ENCODE data around the gene CCNJL.
"Not testable (repeated sequence)": the region's sequence is repeated elsewhere in the genome, so short reads cannot be mapped to it uniquely, and the experiment has no call there.

The CCNJL gene

DNA sequence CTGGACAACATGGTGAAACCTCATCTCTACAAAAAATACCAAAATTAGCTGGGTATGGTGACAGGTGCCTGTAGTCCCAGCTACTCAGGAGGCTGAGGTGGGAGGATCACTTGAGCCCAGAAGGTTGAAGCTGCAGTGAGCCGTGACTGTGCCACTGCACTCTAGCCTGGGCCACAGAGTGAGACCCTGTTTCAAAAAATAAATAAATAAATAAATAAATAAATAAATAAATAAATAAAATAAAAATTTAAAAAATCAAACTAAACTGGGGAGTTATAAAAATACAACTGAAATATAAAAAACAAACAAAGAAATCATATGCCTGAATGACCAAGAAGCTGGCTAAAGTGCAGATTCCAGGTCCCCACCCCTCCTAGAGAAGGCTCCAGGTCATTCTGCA lies 62.8 kb downstream of the CCNJL start:
- H3K27ac ChIP-seq (ENCODE audit: low read depth, low read length); H3K9ac ChIP-seq (ENCODE audit: low read length); H3K18ac ChIP-seq (ENCODE audit: low read length); H3K23ac ChIP-seq (ENCODE audit: low read length); H2BK5ac ChIP-seq (ENCODE audit: low read length); H3K4me1 ChIP-seq (ENCODE audit: control insufficient read depth, low read depth, low read length); H2AK5ac ChIP-seq (ENCODE audit: low read length); DNase-seq; H4K5ac ChIP-seq (ENCODE audit: low read length); H3K27me3 ChIP-seq (ENCODE audit: insufficient read depth, low read length, poor library complexity); H2BK15ac ChIP-seq (replicated peaks; ENCODE audit: low read depth); H3K79me2 ChIP-seq (ENCODE audit: control insufficient read depth, insufficient read depth, low read length); H3K36me3 ChIP-seq (ENCODE audit: control insufficient read depth, insufficient read depth, low read length); H3K79me1 ChIP-seq (ENCODE audit: low read length); H3K4me3 ChIP-seq (ENCODE audit: low read length); H3K4ac ChIP-seq (ENCODE audit: low read depth, low read length); H3K56ac ChIP-seq (ENCODE audit: low read length); H2BK120ac ChIP-seq (ENCODE audit: low read depth, low read length); H3K4me2 ChIP-seq (ENCODE audit: low read length); H4K8ac ChIP-seq (ENCODE audit: low read depth, low read length): not testable (repeated sequence)
- WGBS (ENCODE audit: extremely low coverage, insufficient coverage, low lambda C conversion rate): no CpG with 5 or more reads among the region's 1 CpG

DNA sequence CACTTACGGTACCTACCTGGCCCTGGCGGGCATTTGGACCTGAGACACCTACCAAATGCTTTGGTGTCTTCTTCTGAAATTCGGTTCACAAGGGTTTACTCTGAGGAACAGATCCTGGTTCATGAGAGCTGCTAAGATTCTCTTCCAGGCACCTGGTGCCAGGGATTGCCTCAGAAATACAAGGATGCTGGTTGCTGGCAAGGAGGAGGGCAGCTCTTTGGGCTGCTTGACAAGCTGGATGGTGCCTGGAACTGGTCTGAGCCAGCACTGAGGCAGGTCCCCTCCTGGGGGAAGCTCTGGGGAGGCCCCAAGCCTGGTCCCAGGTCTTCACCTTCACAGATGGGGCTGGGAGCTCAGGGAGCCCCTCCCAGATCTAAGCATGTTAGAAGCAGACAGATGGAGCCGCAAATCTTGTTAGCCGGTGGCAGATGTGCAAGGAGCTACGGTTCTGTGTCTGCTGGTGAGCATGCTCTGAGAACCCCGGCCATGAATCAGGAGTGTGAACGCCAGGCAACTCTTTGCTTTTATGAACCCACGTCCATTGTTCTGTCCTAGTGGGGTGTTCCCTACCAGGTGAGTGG lies 66.8 kb downstream of the CCNJL start:
- H2BK5ac ChIP-seq (ENCODE audit: low read length): no peak overlapping the region
- no peak overlapping the region for H3K56ac ChIP-seq (ENCODE audit: low read length)
- H3K9ac ChIP-seq (ENCODE audit: low read length): no peak overlapping the region
- DNase-seq: no peak
- no CpG with 5 or more reads among the region's 9 CpGs for WGBS (ENCODE audit: extremely low coverage, insufficient coverage, low lambda C conversion rate)
- H3K4ac ChIP-seq (ENCODE audit: low read depth, low read length): no peak overlapping the region
- no peak overlapping the region for H3K23ac ChIP-seq (ENCODE audit: low read length)
- no peaks in the 10 kb centered on the region for H3K36me3 ChIP-seq (ENCODE audit: control insufficient read depth, insufficient read depth, low read length)
- no peaks in the 10 kb centered on the region for H3K79me2 ChIP-seq (ENCODE audit: control insufficient read depth, insufficient read depth, low read length)
- H2BK15ac ChIP-seq (replicated peaks; ENCODE audit: low read depth): no peak overlapping the region
- H2AK5ac ChIP-seq (ENCODE audit: low read length): no peak overlapping the region
- no peak overlapping the region for H3K4me3 ChIP-seq (ENCODE audit: low read length)
- no peak overlapping the region for H3K18ac ChIP-seq (ENCODE audit: low read length)
- H4K8ac ChIP-seq (ENCODE audit: low read depth, low read length): no peak overlapping the region
- H3K27me3 ChIP-seq (ENCODE audit: insufficient read depth, low read length, poor library complexity): no peaks in the 10 kb centered on the region
- H3K4me1 ChIP-seq (ENCODE audit: control insufficient read depth, low read depth, low read length): no peaks in the 10 kb centered on the region
- no peak overlapping the region for H3K27ac ChIP-seq (ENCODE audit: low read depth, low read length)
- H3K4me2 ChIP-seq (ENCODE audit: low read length): no peak overlapping the region
- H4K5ac ChIP-seq (ENCODE audit: low read length): no peak overlapping the region
- H2BK120ac ChIP-seq (ENCODE audit: low read depth, low read length): no peak overlapping the region
- no peaks in the 10 kb centered on the region for H3K79me1 ChIP-seq (ENCODE audit: low read length)

DNA sequence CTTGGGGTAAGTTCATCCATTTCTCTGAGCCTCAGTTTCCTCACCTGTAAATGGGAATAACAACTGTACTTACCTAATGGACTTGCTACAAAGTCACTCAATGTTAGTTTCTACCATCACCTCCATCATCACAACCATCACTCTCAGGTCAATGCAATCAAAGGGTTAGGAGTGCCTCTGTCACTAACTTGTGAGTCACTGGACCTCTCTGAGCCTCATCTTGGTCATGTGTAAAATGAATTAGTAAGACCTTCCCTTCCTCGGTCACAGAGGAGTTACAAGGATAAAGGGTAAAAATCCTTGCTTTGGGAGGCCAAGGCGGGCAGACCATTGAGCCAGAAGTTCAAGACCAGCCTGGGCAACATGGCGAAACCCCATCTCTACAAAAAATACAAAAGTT lies 70.2 kb downstream of the CCNJL start:
- Histone ChIP-seq H3K4me3 (ENCODE audit: low read length) (no peak overlapping the region), H2BK15ac (replicated peaks; ENCODE audit: low read depth) (no peak overlapping the region), H3K36me3 (ENCODE audit: control insufficient read depth, insufficient read depth, low read length) (no peaks in the 10 kb centered on the region), H3K4me1 (ENCODE audit: control insufficient read depth, low read depth, low read length) (no peaks in the 10 kb centered on the region), H3K4me2 (ENCODE audit: low read length) (no peak overlapping the region), H2BK120ac (ENCODE audit: low read depth, low read length) (no peak overlapping the region), H4K8ac (ENCODE audit: low read depth, low read length) (no peak overlapping the region), H4K5ac (ENCODE audit: low read length) (no peak overlapping the region), H2AK5ac (ENCODE audit: low read length) (no peak overlapping the region), H3K18ac (ENCODE audit: low read length) (no peak overlapping the region), H3K27ac (ENCODE audit: low read depth, low read length) (no peak overlapping the region), H3K4ac (ENCODE audit: low read depth, low read length) (no peak overlapping the region), H3K27me3 (ENCODE audit: insufficient read depth, low read length, poor library complexity) (no peaks in the 10 kb centered on the region), H3K79me2 (ENCODE audit: control insufficient read depth, insufficient read depth, low read length) (no peaks in the 10 kb centered on the region), H3K79me1 (ENCODE audit: low read length) (no peaks in the 10 kb centered on the region), H2BK5ac (ENCODE audit: low read length) (no peak overlapping the region), H3K23ac (ENCODE audit: low read length) (no peak overlapping the region), H3K56ac (ENCODE audit: low read length) (no peak overlapping the region), H3K9ac (ENCODE audit: low read length) (no peak overlapping the region)
- no CpG with 5 or more reads among the region's 3 CpGs for WGBS (ENCODE audit: extremely low coverage, insufficient coverage, low lambda C conversion rate)
- DNase-seq: no peak

DNA sequence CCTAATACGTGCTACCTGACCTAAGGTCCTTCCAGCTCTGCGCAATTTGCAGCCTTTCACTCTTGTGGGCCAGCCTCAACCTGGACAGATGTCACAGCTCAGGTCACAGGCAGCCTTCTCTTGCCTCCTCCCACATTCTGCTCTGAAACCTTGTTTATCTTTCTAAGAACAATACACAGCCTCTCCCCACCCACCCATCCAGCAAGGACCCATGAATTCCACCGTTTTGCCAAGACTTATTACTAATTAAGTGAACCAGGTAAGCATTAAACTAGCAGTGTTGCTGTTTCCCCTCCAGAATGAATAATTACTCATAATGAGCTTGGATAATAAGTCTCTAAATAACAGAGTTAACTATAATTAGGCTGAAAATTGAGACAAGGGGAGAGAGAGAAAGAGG lies 72.0 kb downstream of the CCNJL start:
- H3K36me3 ChIP-seq (ENCODE audit: control insufficient read depth, insufficient read depth, low read length): no peaks in the 10 kb centered on the region
- H2BK120ac ChIP-seq (ENCODE audit: low read depth, low read length): no peak overlapping the region
- H2AK5ac ChIP-seq (ENCODE audit: low read length): no peak overlapping the region
- no peak overlapping the region for H3K18ac ChIP-seq (ENCODE audit: low read length)
- no peak overlapping the region for H3K4me2 ChIP-seq (ENCODE audit: low read length)
- no peak overlapping the region for H3K4me3 ChIP-seq (ENCODE audit: low read length)
- H3K4me1 ChIP-seq (ENCODE audit: control insufficient read depth, low read depth, low read length): no peaks in the 10 kb centered on the region
- H3K23ac ChIP-seq (ENCODE audit: low read length): no peak overlapping the region
- H2BK15ac ChIP-seq (replicated peaks; ENCODE audit: low read depth): no peak overlapping the region
- H3K27me3 ChIP-seq (ENCODE audit: insufficient read depth, low read length, poor library complexity): no peaks in the 10 kb centered on the region
- H3K56ac ChIP-seq (ENCODE audit: low read length): no peak overlapping the region
- no peak overlapping the region for H3K27ac ChIP-seq (ENCODE audit: low read depth, low read length)
- H3K9ac ChIP-seq (ENCODE audit: low read length): no peak overlapping the region
- no peak overlapping the region for H4K5ac ChIP-seq (ENCODE audit: low read length)
- no peaks in the 10 kb centered on the region for H3K79me2 ChIP-seq (ENCODE audit: control insufficient read depth, insufficient read depth, low read length)
- no peak overlapping the region for H2BK5ac ChIP-seq (ENCODE audit: low read length)
- no peaks in the 10 kb centered on the region for H3K79me1 ChIP-seq (ENCODE audit: low read length)
- no CpG with 5 or more reads among the region's 3 CpGs for WGBS (ENCODE audit: extremely low coverage, insufficient coverage, low lambda C conversion rate)
- no peak for DNase-seq
- no peak overlapping the region for H4K8ac ChIP-seq (ENCODE audit: low read depth, low read length)
- no peak overlapping the region for H3K4ac ChIP-seq (ENCODE audit: low read depth, low read length)

DNA sequence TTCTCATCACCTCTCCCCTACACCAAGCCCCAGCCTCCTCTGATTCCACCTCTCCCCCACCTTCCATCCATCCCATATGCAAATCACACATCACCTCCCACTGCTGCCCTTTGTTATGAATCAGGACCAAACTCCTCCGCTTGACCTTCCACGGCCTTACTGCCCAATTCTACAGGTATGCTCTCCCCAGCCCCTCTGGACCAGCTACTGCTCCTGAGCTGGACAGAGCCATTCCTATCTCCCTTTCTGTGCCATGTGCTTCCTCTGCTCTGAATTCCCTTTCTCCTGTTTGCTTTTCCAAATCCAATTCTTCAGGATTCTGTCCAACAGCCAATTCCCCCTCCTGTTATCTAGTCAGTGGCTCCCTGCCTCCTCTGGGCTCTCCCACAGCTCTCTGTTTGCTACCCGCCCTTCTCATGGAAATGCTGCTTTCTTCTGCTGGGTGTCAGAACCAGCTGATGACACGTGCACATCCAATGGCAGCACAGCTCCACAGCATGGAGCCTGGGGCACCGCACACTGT lies 74.7 kb downstream of the CCNJL start:
- Histone ChIP-seq H3K27me3 (ENCODE audit: insufficient read depth, low read length, poor library complexity) (no peaks in the 10 kb centered on the region), H3K27ac (ENCODE audit: low read depth, low read length) (no peak overlapping the region), H3K79me2 (ENCODE audit: control insufficient read depth, insufficient read depth, low read length) (no peaks in the 10 kb centered on the region), H3K56ac (ENCODE audit: low read length) (no peak overlapping the region), H3K18ac (ENCODE audit: low read length) (no peak overlapping the region), H4K8ac (ENCODE audit: low read depth, low read length) (no peak overlapping the region), H2BK120ac (ENCODE audit: low read depth, low read length) (no peak overlapping the region), H3K79me1 (ENCODE audit: low read length) (no peaks in the 10 kb centered on the region), H3K23ac (ENCODE audit: low read length) (no peak overlapping the region), H2BK5ac (ENCODE audit: low read length) (no peak overlapping the region), H3K36me3 (ENCODE audit: control insufficient read depth, insufficient read depth, low read length) (no peaks in the 10 kb centered on the region), H3K4me2 (ENCODE audit: low read length) (no peak overlapping the region), H3K9ac (ENCODE audit: low read length) (no peak overlapping the region), H2BK15ac (replicated peaks; ENCODE audit: low read depth) (no peak overlapping the region), H2AK5ac (ENCODE audit: low read length) (no peak overlapping the region), H3K4ac (ENCODE audit: low read depth, low read length) (no peak overlapping the region), H3K4me1 (ENCODE audit: control insufficient read depth, low read depth, low read length) (no peaks in the 10 kb centered on the region), H4K5ac (ENCODE audit: low read length) (no peak overlapping the region), H3K4me3 (ENCODE audit: low read length) (no peak overlapping the region)
- no CpG with 5 or more reads among the region's 5 CpGs for whole genome bisulfite sequencing (ENCODE audit: extremely low coverage, insufficient coverage, low lambda C conversion rate)
- no peak for DNase-seq

GRCh38 chr5:160235731-160236130 lies 76.6 kb downstream of the CCNJL start:
- no CpG with 5 or more reads among the region's 5 CpGs for WGBS (ENCODE audit: extremely low coverage, insufficient coverage, low lambda C conversion rate)
- Histone ChIP-seq H3K4me3 (ENCODE audit: low read length) (no peak overlapping the region), H3K18ac (ENCODE audit: low read length) (no peak overlapping the region), H3K4me2 (ENCODE audit: low read length) (no peak overlapping the region), H4K8ac (ENCODE audit: low read depth, low read length) (no peak overlapping the region), H3K4ac (ENCODE audit: low read depth, low read length) (no peak overlapping the region), H3K9ac (ENCODE audit: low read length) (no peak overlapping the region), H2BK15ac (replicated peaks; ENCODE audit: low read depth) (no peak overlapping the region), H3K79me2 (ENCODE audit: control insufficient read depth, insufficient read depth, low read length) (no peaks in the 10 kb centered on the region), H3K36me3 (ENCODE audit: control insufficient read depth, insufficient read depth, low read length) (no peaks in the 10 kb centered on the region), H2BK5ac (ENCODE audit: low read length) (no peak overlapping the region), H4K5ac (ENCODE audit: low read length) (no peak overlapping the region), H2AK5ac (ENCODE audit: low read length) (no peak overlapping the region), H3K27me3 (ENCODE audit: insufficient read depth, low read length, poor library complexity) (no peaks in the 10 kb centered on the region), H3K23ac (ENCODE audit: low read length) (no peak overlapping the region), H3K4me1 (ENCODE audit: control insufficient read depth, low read depth, low read length) (no peaks in the 10 kb centered on the region), H3K79me1 (ENCODE audit: low read length) (no peaks in the 10 kb centered on the region), H2BK120ac (ENCODE audit: low read depth, low read length) (no peak overlapping the region), H3K56ac (ENCODE audit: low read length) (no peak overlapping the region), H3K27ac (ENCODE audit: low read depth, low read length) (no peak overlapping the region)
- no peak for DNase-seq

Measured in mesendoderm (in vitro differentiated cells).